ENCODE data around the gene CEP112.
"Not testable (repeated sequence)": the region's sequence is repeated elsewhere in the genome, so short reads cannot be mapped to it uniquely, and the experiment has no call there.

CEP112 gene

GRCh38 chr17:65833214-65833613 lies 358.7 kb downstream of the CEP112 start:
- H3K4me3 Mint-ChIP-seq: no peak overlapping the region
- H3K27ac Mint-ChIP-seq: no peak overlapping the region
- peaks cover 63% of the 10 kb centered on the region for H3K36me3 Mint-ChIP-seq (ENCODE audit: low read depth)
- peaks cover 65% of the 10 kb centered on the region for H3K9me3 Mint-ChIP-seq
- H3K4me1 Mint-ChIP-seq: no peaks in the 10 kb centered on the region
- H3K27me3 Mint-ChIP-seq (ENCODE audit: low read depth): no peaks in the 10 kb centered on the region
- TF ChIP-seq CTCF (IDR thresholded peaks at IDR 0.05; ENCODE audit: unreplicated experiment in 3 of 3): no peak

GRCh38 chr17:65830356-65830755 lies 361.6 kb downstream of the CEP112 start:
- H3K4me3 Mint-ChIP-seq: no peak overlapping the region
- H3K36me3 Mint-ChIP-seq (ENCODE audit: low read depth): peaks cover 54% of the 10 kb centered on the region
- H3K27ac Mint-ChIP-seq: peak overlapping the region in 1 of 3 experiments; percentile 87
- H3K4me1 Mint-ChIP-seq: no peaks in the 10 kb centered on the region
- peaks cover 55% of the 10 kb centered on the region for H3K9me3 Mint-ChIP-seq
- H3K27me3 Mint-ChIP-seq (ENCODE audit: low read depth): no peaks in the 10 kb centered on the region
- no peak for TF ChIP-seq CTCF (IDR thresholded peaks at IDR 0.05; ENCODE audit: unreplicated experiment in 3 of 3)

- H3K4me3 Mint-ChIP-seq; H3K27ac Mint-ChIP-seq; H3K27me3 Mint-ChIP-seq (ENCODE audit: low read depth); H3K4me1 Mint-ChIP-seq: not testable (repeated sequence)
- Mint-ChIP-seq H3K9me3 (peaks cover 23% of the 10 kb centered on the region), H3K36me3 (ENCODE audit: low read depth) (peaks cover 23% of the 10 kb centered on the region)
Measured at GRCh38 chr17:65826577-65826976, 365.4 kb downstream of the CEP112 start.

- Mint-ChIP-seq H3K9me3 (peaks cover 13% of the 10 kb centered on the region), H3K27me3 (ENCODE audit: low read depth) (no peaks in the 10 kb centered on the region), H3K4me1 (no peaks in the 10 kb centered on the region), H3K36me3 (ENCODE audit: low read depth) (peaks cover 10% of the 10 kb centered on the region), H3K4me3 (no peak overlapping the region), H3K27ac (no peak overlapping the region)
- TF ChIP-seq CTCF (IDR thresholded peaks at IDR 0.05; ENCODE audit: unreplicated experiment in 3 of 3): no peak
Measured at GRCh38 chr17:65824901-65825300, 367.0 kb downstream of the CEP112 start.

GRCh38 chr17:65823713-65824112 lies 368.2 kb downstream of the CEP112 start:
- no peak overlapping the region for H3K4me3 Mint-ChIP-seq
- no peak for TF ChIP-seq CTCF (IDR thresholded peaks at IDR 0.05; ENCODE audit: unreplicated experiment in 3 of 3)
- peaks cover 9% of the 10 kb centered on the region for H3K9me3 Mint-ChIP-seq
- H3K27me3 Mint-ChIP-seq (ENCODE audit: low read depth): no peaks in the 10 kb centered on the region
- peaks cover 10% of the 10 kb centered on the region for H3K36me3 Mint-ChIP-seq (ENCODE audit: low read depth)
- H3K4me1 Mint-ChIP-seq: no peaks in the 10 kb centered on the region
- no peak overlapping the region for H3K27ac Mint-ChIP-seq

GRCh38 chr17:65820811-65821210 lies 371.1 kb downstream of the CEP112 start:
- Mint-ChIP-seq H3K27me3 (ENCODE audit: low read depth) (no peaks in the 10 kb centered on the region), H3K4me3 (no peak overlapping the region), H3K36me3 (ENCODE audit: low read depth) (peaks cover 6% of the 10 kb centered on the region), H3K27ac (no peak overlapping the region), H3K9me3 (peaks cover 5% of the 10 kb centered on the region), H3K4me1 (no peaks in the 10 kb centered on the region)
- TF ChIP-seq CTCF (IDR thresholded peaks at IDR 0.05; ENCODE audit: unreplicated experiment in 3 of 3): no peak
